ENCODE data around the gene SMAD7.

The SMAD7 gene

GRCh38 chr18:48929212-48929612 is 21.6 kb downstream of the SMAD7 start:
- Histone ChIP-seq H3K9me3 (ENCODE audit: control insufficient read depth, insufficient read depth, low read length) (no peaks in the 10 kb centered on the region), H3K9ac (ENCODE audit: low read depth, low read length) (no peak overlapping the region), H3K36me3 (ENCODE audit: insufficient read depth, low read length) (no peaks in the 10 kb centered on the region; the same call in 1 of the 2 replicates), H3K4me1 (ENCODE audit: insufficient read depth, low read length) (peaks cover 75% of the 10 kb centered on the region)

- no peaks in the 10 kb centered on the region for H3K9me3 ChIP-seq (ENCODE audit: control insufficient read depth, insufficient read depth, low read length)
- H3K4me1 ChIP-seq (ENCODE audit: insufficient read depth, low read length) = peaks cover 73% of the 10 kb centered on the region
- H3K9ac ChIP-seq (ENCODE audit: low read depth, low read length) = no peak overlapping the region
- H3K36me3 ChIP-seq (ENCODE audit: insufficient read depth, low read length) = no peaks in the 10 kb centered on the region; the same call in 1 of the 2 replicates
Observed at GRCh38 chr18:48928787-48929186, 22.0 kb downstream of the SMAD7 start.

GRCh38 chr18:48927286-48928080 is 23.3 kb downstream of the SMAD7 start:
- Histone ChIP-seq H3K36me3 (ENCODE audit: insufficient read depth, low read length) (peaks cover 4% of the 10 kb centered on the region; the same call in 1 of the 2 replicates), H3K9me3 (ENCODE audit: control insufficient read depth, insufficient read depth, low read length) (no peaks in the 10 kb centered on the region), H3K4me1 (ENCODE audit: insufficient read depth, low read length) (peaks cover 70% of the 10 kb centered on the region), H3K9ac (ENCODE audit: low read depth, low read length) (no peak overlapping the region)

- no peak overlapping the region for H3K9ac ChIP-seq (ENCODE audit: low read depth, low read length)
- H3K9me3 ChIP-seq (ENCODE audit: control insufficient read depth, insufficient read depth, low read length) = no peaks in the 10 kb centered on the region
- H3K4me1 ChIP-seq (ENCODE audit: insufficient read depth, low read length) = peaks cover 63% of the 10 kb centered on the region
- peaks cover 4% of the 10 kb centered on the region; the same call in 1 of the 2 replicates for H3K36me3 ChIP-seq (ENCODE audit: insufficient read depth, low read length)
Observed at GRCh38 chr18:48926420-48926857, 24.3 kb downstream of the SMAD7 start.

GRCh38 chr18:48925491-48925780 is 25.3 kb downstream of the SMAD7 start:
- Histone ChIP-seq H3K9me3 (ENCODE audit: control insufficient read depth, insufficient read depth, low read length) (no peaks in the 10 kb centered on the region), H3K9ac (ENCODE audit: low read depth, low read length) (no peak overlapping the region), H3K4me1 (ENCODE audit: insufficient read depth, low read length) (peaks cover 53% of the 10 kb centered on the region), H3K36me3 (ENCODE audit: insufficient read depth, low read length) (peaks cover 7% of the 10 kb centered on the region; the same call in 1 of the 2 replicates)

GRCh38 chr18:48924630-48925490 is 25.9 kb downstream of the SMAD7 start:
- Histone ChIP-seq H3K9ac (ENCODE audit: low read depth, low read length) (no peak overlapping the region), H3K36me3 (ENCODE audit: insufficient read depth, low read length) (peaks cover 7% of the 10 kb centered on the region; the same call in 1 of the 2 replicates), H3K4me1 (ENCODE audit: insufficient read depth, low read length) (peaks cover 48% of the 10 kb centered on the region), H3K9me3 (ENCODE audit: control insufficient read depth, insufficient read depth, low read length) (no peaks in the 10 kb centered on the region)

- Histone ChIP-seq H3K36me3 (ENCODE audit: insufficient read depth, low read length) (peaks cover 7% of the 10 kb centered on the region; the same call in 1 of the 2 replicates), H3K9ac (ENCODE audit: low read depth, low read length) (no peak overlapping the region), H3K9me3 (ENCODE audit: control insufficient read depth, insufficient read depth, low read length) (no peaks in the 10 kb centered on the region), H3K4me1 (ENCODE audit: insufficient read depth, low read length) (peaks cover 39% of the 10 kb centered on the region)
Observed at GRCh38 chr18:48923746-48924629, 26.8 kb downstream of the SMAD7 start.

GRCh38 chr18:48922801-48923730 is 27.7 kb downstream of the SMAD7 start:
- peaks cover 7% of the 10 kb centered on the region; the same call in 1 of the 2 replicates for H3K36me3 ChIP-seq (ENCODE audit: insufficient read depth, low read length)
- H3K9ac ChIP-seq (ENCODE audit: low read depth, low read length) = no peak overlapping the region
- no peaks in the 10 kb centered on the region for H3K9me3 ChIP-seq (ENCODE audit: control insufficient read depth, insufficient read depth, low read length)
- H3K4me1 ChIP-seq (ENCODE audit: insufficient read depth, low read length) = peaks cover 30% of the 10 kb centered on the region

GRCh38 chr18:48922226-48922800 is 28.5 kb downstream of the SMAD7 start:
- Histone ChIP-seq H3K4me1 (ENCODE audit: insufficient read depth, low read length) (peaks cover 24% of the 10 kb centered on the region), H3K36me3 (ENCODE audit: insufficient read depth, low read length) (peaks cover 7% of the 10 kb centered on the region; the same call in 1 of the 2 replicates), H3K9ac (ENCODE audit: low read depth, low read length) (no peak overlapping the region), H3K9me3 (ENCODE audit: control insufficient read depth, insufficient read depth, low read length) (no peaks in the 10 kb centered on the region)

GRCh38 chr18:48921305-48922225 is 29.2 kb downstream of the SMAD7 start:
- H3K36me3 ChIP-seq (ENCODE audit: insufficient read depth, low read length) = peaks cover 7% of the 10 kb centered on the region; the same call in 1 of the 2 replicates
- peaks cover 24% of the 10 kb centered on the region for H3K4me1 ChIP-seq (ENCODE audit: insufficient read depth, low read length)
- no peak overlapping the region for H3K9ac ChIP-seq (ENCODE audit: low read depth, low read length)
- H3K9me3 ChIP-seq (ENCODE audit: control insufficient read depth, insufficient read depth, low read length) = no peaks in the 10 kb centered on the region

GRCh38 chr18:48920408-48921038 is 30.2 kb downstream of the SMAD7 start:
- peaks cover 24% of the 10 kb centered on the region for H3K4me1 ChIP-seq (ENCODE audit: insufficient read depth, low read length)
- H3K36me3 ChIP-seq (ENCODE audit: insufficient read depth, low read length) = 0 out of 2 replicates have a peak, but pooled peaks cover 7% of the 10 kb centered on the region
- H3K9ac ChIP-seq (ENCODE audit: low read depth, low read length) = no peak overlapping the region
- H3K9me3 ChIP-seq (ENCODE audit: control insufficient read depth, insufficient read depth, low read length) = no peaks in the 10 kb centered on the region

- H3K4me1 ChIP-seq (ENCODE audit: insufficient read depth, low read length) = peaks cover 14% of the 10 kb centered on the region
- no peak overlapping the region for H3K9ac ChIP-seq (ENCODE audit: low read depth, low read length)
- H3K9me3 ChIP-seq (ENCODE audit: control insufficient read depth, insufficient read depth, low read length) = no peaks in the 10 kb centered on the region
- 0 out of 2 replicates have a peak, but pooled peaks cover 7% of the 10 kb centered on the region for H3K36me3 ChIP-seq (ENCODE audit: insufficient read depth, low read length)
Observed at GRCh38 chr18:48919547-48919946, 31.2 kb downstream of the SMAD7 start.

Measured in ES-I3 (cell line).